ENCODE data around the gene CFAP410. TPM values are rescaled to one million over a fixed set of nuclear protein-coding genes. Genes with fewer than 3 reads are reported as not detected.
A peak's percentile ranks its signal among the peaks of the same experiment; 100 is the strongest.

The CFAP410 gene
- total RNA-seq, 1 experiment from 2014 or later: 5.0 TPM

- DNase-seq (ENCODE audit: extremely low read depth, low read depth): no peak
These were observed 37.2 kb downstream of the CFAP410 start for GRCh38 chr21:44301961-44302406.

GRCh38 chr21:44301141-44301540 lies 38.0 kb downstream of the CFAP410 start:
- no peak for DNase-seq (ENCODE audit: extremely low read depth, low read depth)

- no peak for DNase-seq (ENCODE audit: extremely low read depth, low read depth)
These were observed 38.8 kb downstream of the CFAP410 start for GRCh38 chr21:44300262-44300959.

- peak; percentile 27 for DNase-seq (ENCODE audit: extremely low read depth, low read depth)
These were observed 39.5 kb downstream of the CFAP410 start, which contains the start of gene PFKL for GRCh38 chr21:44299458-44300261. TSS of gene PFKL (plus strand) at chr21:44300053. CDS start at chr21:44300106, 53 bp downstream.

- no peak for DNase-seq (ENCODE audit: extremely low read depth, low read depth)
These were observed 40.1 kb downstream of the CFAP410 start for GRCh38 chr21:44299085-44299457.

- DNase-seq (ENCODE audit: extremely low read depth, low read depth): no peak
These were observed 40.9 kb downstream of the CFAP410 start for GRCh38 chr21:44298301-44298700.

- DNase-seq (ENCODE audit: extremely low read depth, low read depth): peak; percentile 75
These were observed 41.5 kb downstream of the CFAP410 start for GRCh38 chr21:44297525-44298290.

- no peak for DNase-seq (ENCODE audit: extremely low read depth, low read depth)
These were observed 42.3 kb downstream of the CFAP410 start for GRCh38 chr21:44296916-44297315.

- DNase-seq (ENCODE audit: extremely low read depth, low read depth): no peak
These were observed 43.1 kb downstream of the CFAP410 start for GRCh38 chr21:44296103-44296519.

GRCh38 chr21:44295646-44296045 lies 43.5 kb downstream of the CFAP410 start:
- no peak for DNase-seq (ENCODE audit: extremely low read depth, low read depth)

GRCh38 chr21:44295163-44295573 lies 44.0 kb downstream of the CFAP410 start:
- no peak for DNase-seq (ENCODE audit: extremely low read depth, low read depth)

GRCh38 chr21:44294391-44295162 lies 44.6 kb downstream of the CFAP410 start:
- no peak for DNase-seq (ENCODE audit: extremely low read depth, low read depth)

- no peak for DNase-seq (ENCODE audit: extremely low read depth, low read depth)
These were observed 45.5 kb downstream of the CFAP410 start for GRCh38 chr21:44293551-44294231.

GRCh38 chr21:44292812-44293195 lies 46.4 kb downstream of the CFAP410 start:
- DNase-seq (ENCODE audit: extremely low read depth, low read depth): no peak

GRCh38 chr21:44291936-44292811 lies 47.0 kb downstream of the CFAP410 start:
- DNase-seq (ENCODE audit: extremely low read depth, low read depth): no peak

GRCh38 chr21:44291078-44291935 lies 47.9 kb downstream of the CFAP410 start:
- no peak for DNase-seq (ENCODE audit: extremely low read depth, low read depth)

- DNase-seq (ENCODE audit: extremely low read depth, low read depth): no peak
These were observed 48.7 kb downstream of the CFAP410 start for GRCh38 chr21:44290327-44291077.

Measured in NCI-H460 (cell line).